Measurements from ENCODE around the gene PTMA. TPM values are rescaled to one million over a fixed set of nuclear protein-coding genes. Genes with fewer than 3 reads are reported as not detected.

The PTMA gene
- total RNA-seq, 1 donor from 2014 or later, result 729 TPM

GRCh38 chr2:231713730-231714638 is 5.7 kb downstream of the PTMA start:
- peak; percentile 41 to 65 for ATAC-seq
- Histone ChIP-seq H3K36me3 (peaks cover 32% of the 10 kb centered on the region), H3K4me1 (peaks cover 32% of the 10 kb centered on the region), H3K4me3 (no peak overlapping the region), H3K9me3 (no peaks in the 10 kb centered on the region), H3K27me3 (ENCODE audit: low read depth) (no peaks in the 10 kb centered on the region), H3K27ac (peak overlapping the region; percentile 62)
- peak; percentile 94 for DNase-seq
- intact Hi-C loops (cut with DNase I), result no loop called here
- TF ChIP-seq CTCF (IDR thresholded peaks at IDR 0.05), result peak; percentile 95

- H3K36me3 ChIP-seq, result peaks cover 32% of the 10 kb centered on the region
- peak; percentile 89 for TF ChIP-seq CTCF (IDR thresholded peaks at IDR 0.05)
- H3K9me3 ChIP-seq, result no peaks in the 10 kb centered on the region
- ATAC-seq (peak; percentile 19 to 39), DNase-seq (peak; percentile 78)
- no peak overlapping the region for H3K4me3 ChIP-seq
- intact Hi-C loops (cut with DNase I), result no loop called here
- H3K27ac ChIP-seq, result peak overlapping the region; percentile 62
- no peaks in the 10 kb centered on the region for H3K27me3 ChIP-seq (ENCODE audit: low read depth)
- peaks cover 32% of the 10 kb centered on the region for H3K4me1 ChIP-seq
Measured at GRCh38 chr2:231714639-231715498, 6.5 kb downstream of the PTMA start.

GRCh38 chr2:231715499-231715837 is 7.1 kb downstream of the PTMA start:
- peak; percentile 4 for TF ChIP-seq CTCF (IDR thresholded peaks at IDR 0.05)

GRCh38 chr2:231715988-231716616 is 7.8 kb downstream of the PTMA start:
- Histone ChIP-seq H3K27ac (no peak overlapping the region), H3K9me3 (no peaks in the 10 kb centered on the region), H3K4me1 (peaks cover 30% of the 10 kb centered on the region), H3K4me3 (no peak overlapping the region), H3K36me3 (peaks cover 32% of the 10 kb centered on the region), H3K27me3 (ENCODE audit: low read depth) (no peaks in the 10 kb centered on the region)
- ATAC-seq, result no peak
- DNase-seq, result no peak
- intact Hi-C loops (cut with DNase I), result no loop called here
- TF ChIP-seq CTCF (IDR thresholded peaks at IDR 0.05), result no peak

More at GRCh38 chr2:231715499-231715837, 7.1 kb downstream of the PTMA start:
- intact Hi-C loops (cut with DNase I), result no loop called here
- Histone ChIP-seq H3K27me3 (ENCODE audit: low read depth) (no peaks in the 10 kb centered on the region), H3K36me3 (peaks cover 32% of the 10 kb centered on the region), H3K4me3 (no peak overlapping the region), H3K27ac (no peak overlapping the region), H3K9me3 (no peaks in the 10 kb centered on the region), H3K4me1 (peaks cover 32% of the 10 kb centered on the region)
- peak; percentile 35 for DNase-seq
- no peak for ATAC-seq

GRCh38 chr2:231716666-231717280 is 8.4 kb downstream of the PTMA start:
- H3K9me3 ChIP-seq, result no peaks in the 10 kb centered on the region
- H3K27me3 ChIP-seq (ENCODE audit: low read depth), result no peaks in the 10 kb centered on the region
- DNase-seq (no peak), ATAC-seq (no peak)
- no peak for TF ChIP-seq CTCF (IDR thresholded peaks at IDR 0.05)
- H3K4me3 ChIP-seq, result no peak overlapping the region
- peaks cover 23% of the 10 kb centered on the region for H3K4me1 ChIP-seq
- intact Hi-C loops (cut with DNase I), result no loop called here
- H3K27ac ChIP-seq, result no peak overlapping the region
- peaks cover 25% of the 10 kb centered on the region for H3K36me3 ChIP-seq

All from lower lobe of right lung (tissue), 2 donors.